HepG2 (cell line): Measurements from ENCODE around the gene ELAPOR1. TPM values are rescaled to one million over a fixed set of nuclear protein-coding genes. Genes with fewer than 3 reads are reported as not detected.

ENCODE experiments used
- ATF6 ChIP-seq: sonication (generic); formaldehyde crosslinking; conservative IDR thresholded peaks from 2 replicates; pipeline ENCODE4 v1.4.0; 2020; ENCODE audit warnings: missing genetic modification reagents
- FOSL1 ChIP-seq: sonication (generic); formaldehyde crosslinking; IDR thresholded peaks from 2 replicates; pipeline ENCODE4 v1.9.0; 2021; ENCODE audit warnings: missing genetic modification reagents, borderline replicate concordance
- GATAD1 ChIP-seq: IDR thresholded peaks from 2 replicates; pipeline ENCODE4 v1.6.1; 2016; ENCODE audit warnings: missing genetic modification reagents, missing compliant biosample characterization
- MIER3 ChIP-seq: IDR thresholded peaks from 2 replicates; pipeline ENCODE4 v1.6.1; 2016; ENCODE audit warnings: missing compliant biosample characterization, borderline replicate concordance
- NFAT5 ChIP-seq: sonication (generic); formaldehyde crosslinking; IDR thresholded peaks from 2 replicates; pipeline ENCODE4 v1.4.0; 2020; ENCODE audit warnings: missing genetic modification reagents
- PAWR ChIP-seq: sonication (generic); formaldehyde crosslinking; IDR thresholded peaks from 2 replicates; pipeline ENCODE4 v1.4.0; 2020; ENCODE audit warnings: missing genetic modification reagents, mild to moderate bottlenecking, borderline replicate concordance
- RXRB ChIP-seq: IDR thresholded peaks from 2 replicates; pipeline ENCODE4 v1.6.1; 2016; ENCODE audit warnings: borderline replicate concordance, missing genetic modification reagents, missing compliant biosample characterization
- SP1 ChIP-seq, 2 experiments: fragments of 450-650 bp in 1 of 2; sonication (generic) in 1 of 2; formaldehyde crosslinking in 1 of 2; IDR thresholded peaks; 2 replicates each; pipeline versions ENCODE4 v1.4.0 to v1.6.1; 2016 to 2020; ENCODE audit warnings: missing genetic modification reagents in 1 of 2
- SRSF1 ChIP-seq: fragments of 200-400 bp; formaldehyde crosslinking; optimal IDR thresholded peaks from 2 replicates; pipeline ENCODE3; 2017; ENCODE audit warnings: mild to moderate bottlenecking, low read depth, low read length, moderate library complexity
- THAP9 ChIP-seq: sonication (generic); formaldehyde crosslinking; IDR thresholded peaks from 2 replicates; pipeline ENCODE4; 2020; ENCODE audit warnings: missing genetic modification reagents, mild to moderate bottlenecking, borderline replicate concordance
- TMF1 ChIP-seq: sonication (generic); formaldehyde crosslinking; IDR thresholded peaks from 2 replicates; pipeline ENCODE4 v1.8.1; 2022; ENCODE audit warnings: low read depth, missing genetic modification reagents
- ZBTB42 ChIP-seq: sonication (generic); formaldehyde crosslinking; IDR thresholded peaks from 2 replicates; pipeline ENCODE4 v1.5.0; 2020; ENCODE audit warnings: mild to moderate bottlenecking, missing genetic modification reagents
- ZFP62 ChIP-seq: sonication (generic); formaldehyde crosslinking; IDR thresholded peaks from 2 replicates; pipeline ENCODE4 v1.4.0; 2020; ENCODE audit warnings: missing genetic modification reagents
- ZNF891 ChIP-seq: sonication (generic); formaldehyde crosslinking; IDR thresholded peaks from 2 replicates; pipeline ENCODE4 v1.5.0; 2020; ENCODE audit warnings: mild to moderate bottlenecking, missing genetic modification reagents
- polyA plus RNA-seq, 8 experiments: library from polyadenylated mRNA; depleted of rRNA in 3 of 8; stranded (reverse) in 7 of 8; unstranded in 1 of 8; fragments of >200 nt; fragmentation: Illumina TruSeq in 4 of 8; extraction: Trizol in 4 of 8; gene quantifications; 2 replicates each; pipeline versions ENCODE4 v1.2.1 to v1.2.3, GENCODE V29; 2011 to 2016; ENCODE audit warnings: low read depth in 4 of 8, missing spikeins in 1 of 8, mixed read lengths in 1 of 8; ENCODE audit not compliant: insufficient read depth in 1 of 8
- total RNA-seq, 5 experiments: library from RNA; depleted of rRNA; stranded (reverse); fragments of >200 nt; fragmentation: Illumina TruSeq; extraction: Trizol; gene quantifications; 2 replicates each; pipeline ENCODE4 v1.2.3, GENCODE V29; 2016; ENCODE audit warnings: low read depth in 1 of 5
- TF ChIP-seq, protein P1 (sequence below): sonication (generic); formaldehyde crosslinking; IDR thresholded peaks from 2 replicates; pipeline ENCODE4 v1.4.0; 2020; ENCODE audit warnings: missing genetic modification reagents

The ELAPOR1 gene
- total and polyA plus RNA-seq, 2 of the 13 experiments (the other 11 are each of a cell fraction or from before 2014, with no cell fraction given) = 0.13 to 0.20 TPM

DNA sequence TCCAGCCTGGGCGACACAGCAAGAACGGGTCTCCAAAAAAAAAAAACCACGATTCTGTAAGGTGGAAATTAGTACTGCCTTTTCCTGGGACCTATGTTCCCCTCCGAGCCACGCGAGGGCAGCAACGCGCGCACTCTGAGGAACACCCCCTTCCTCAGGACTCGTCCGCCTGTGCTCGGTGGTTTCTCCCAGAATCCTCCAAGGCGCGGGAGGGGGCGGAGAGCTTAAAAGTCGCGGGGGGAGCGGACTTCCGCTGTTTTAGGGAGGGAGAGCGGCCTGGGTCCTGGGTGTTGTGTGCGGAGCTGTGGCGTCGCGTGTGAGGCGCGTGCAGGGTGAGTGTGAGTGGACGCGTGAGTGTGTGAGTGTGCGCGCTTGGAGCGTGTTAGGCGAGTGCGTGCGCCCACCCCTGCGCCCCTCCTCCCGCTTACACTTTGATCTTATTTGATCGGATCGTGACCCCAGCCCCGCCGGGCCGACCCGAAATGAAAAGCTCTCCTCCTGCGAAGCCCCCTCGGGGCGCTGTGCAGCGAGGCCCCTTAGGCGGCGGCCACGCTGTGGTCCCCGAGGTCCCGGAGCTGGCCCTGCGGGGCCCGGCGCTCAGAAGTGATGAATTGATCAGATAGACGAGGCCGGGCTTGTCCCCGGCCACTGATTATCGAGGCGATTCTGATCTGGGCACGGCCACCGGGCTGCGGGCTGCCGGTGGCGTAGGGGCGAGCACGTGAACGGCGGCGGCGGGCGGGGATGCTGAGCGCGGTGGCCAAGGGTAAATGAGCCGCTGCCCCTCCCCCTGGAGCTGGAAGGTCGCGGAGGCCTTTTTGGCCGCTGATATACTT is 13.8 kb upstream of the ELAPOR1 start (continued):
- TF ChIP-seq ATF6 (CRISPR knock-in tag) (0 out of 2 replicates have a peak, but pooled peaks have one; percentile 63), THAP9 (CRISPR knock-in tag) (peak; percentile 79; the same call in 1 of the 2 replicates), NFAT5 (CRISPR knock-in tag) (peak; percentile 77), MIER3 (CRISPR knock-in tag) (peak; percentile 87; the same call in 1 of the 2 replicates), SRSF1 (peak; percentile 99), ZBTB42 (CRISPR knock-in tag) (peak; percentile 21; the same call in 1 of the 2 replicates), GATAD1 (peak; percentile 91), TMF1 (no peak), FOSL1 (CRISPR knock-in tag) (no peak), PAWR (no peak), ZNF891 (CRISPR knock-in tag) (peak; percentile 98; the same call in 1 of the 2 replicates), ZFP62 (CRISPR knock-in tag) (no peak), RXRB (CRISPR knock-in tag) (peak; percentile 63; the same call in 1 of the 2 replicates), SP1 (IDR thresholded peaks at IDR 0.05) (no peak), SP1 (CRISPR knock-in tag; IDR thresholded peaks at IDR 0.05) (peak; percentile 77)
- TF ChIP-seq, protein P1, sequence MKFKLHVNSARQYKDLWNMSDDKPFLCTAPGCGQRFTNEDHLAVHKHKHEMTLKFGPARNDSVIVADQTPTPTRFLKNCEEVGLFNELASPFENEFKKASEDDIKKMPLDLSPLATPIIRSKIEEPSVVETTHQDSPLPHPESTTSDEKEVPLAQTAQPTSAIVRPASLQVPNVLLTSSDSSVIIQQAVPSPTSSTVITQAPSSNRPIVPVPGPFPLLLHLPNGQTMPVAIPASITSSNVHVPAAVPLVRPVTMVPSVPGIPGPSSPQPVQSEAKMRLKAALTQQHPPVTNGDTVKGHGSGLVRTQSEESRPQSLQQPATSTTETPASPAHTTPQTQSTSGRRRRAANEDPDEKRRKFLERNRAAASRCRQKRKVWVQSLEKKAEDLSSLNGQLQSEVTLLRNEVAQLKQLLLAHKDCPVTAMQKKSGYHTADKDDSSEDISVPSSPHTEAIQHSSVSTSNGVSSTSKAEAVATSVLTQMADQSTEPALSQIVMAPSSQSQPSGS (CRISPR knock-in tag) = peak; percentile 69
